Measurements from ENCODE around the gene OXA1L.

Gene OXA1L

GRCh38 chr14:22766457-22767322 lies at the start of gene OXA1L:
Gene OXA1L (plus strand): TSS chr14:22766688. CDS start chr14:22766702, 14 bp downstream.
- TF ChIP-seq CTCF (IDR thresholded peaks at IDR 0.05), result no peak

GRCh38 chr14:22718091-22718490 lies 48.4 kb upstream of the OXA1L start:
- TF ChIP-seq CTCF (IDR thresholded peaks at IDR 0.05), result no peak

GRCh38 chr14:22721213-22721612 lies 45.3 kb upstream of the OXA1L start:
- TF ChIP-seq CTCF (IDR thresholded peaks at IDR 0.05), result no peak

GRCh38 chr14:22723815-22724214 lies 42.7 kb upstream of the OXA1L start:
- TF ChIP-seq CTCF (IDR thresholded peaks at IDR 0.05), result no peak

GRCh38 chr14:22726012-22726411 lies 40.5 kb upstream of the OXA1L start:
- TF ChIP-seq CTCF (IDR thresholded peaks at IDR 0.05), result no peak

- no peak for TF ChIP-seq CTCF (IDR thresholded peaks at IDR 0.05)
These were observed 32.7 kb upstream of the OXA1L start for GRCh38 chr14:22733829-22734228.

- TF ChIP-seq CTCF (IDR thresholded peaks at IDR 0.05), result no peak
These were observed 31.4 kb upstream of the OXA1L start for GRCh38 chr14:22735096-22735495.

All from LNCAP (cell line).